ENCODE data around the gene ELANE.

ELANE gene

DNA sequence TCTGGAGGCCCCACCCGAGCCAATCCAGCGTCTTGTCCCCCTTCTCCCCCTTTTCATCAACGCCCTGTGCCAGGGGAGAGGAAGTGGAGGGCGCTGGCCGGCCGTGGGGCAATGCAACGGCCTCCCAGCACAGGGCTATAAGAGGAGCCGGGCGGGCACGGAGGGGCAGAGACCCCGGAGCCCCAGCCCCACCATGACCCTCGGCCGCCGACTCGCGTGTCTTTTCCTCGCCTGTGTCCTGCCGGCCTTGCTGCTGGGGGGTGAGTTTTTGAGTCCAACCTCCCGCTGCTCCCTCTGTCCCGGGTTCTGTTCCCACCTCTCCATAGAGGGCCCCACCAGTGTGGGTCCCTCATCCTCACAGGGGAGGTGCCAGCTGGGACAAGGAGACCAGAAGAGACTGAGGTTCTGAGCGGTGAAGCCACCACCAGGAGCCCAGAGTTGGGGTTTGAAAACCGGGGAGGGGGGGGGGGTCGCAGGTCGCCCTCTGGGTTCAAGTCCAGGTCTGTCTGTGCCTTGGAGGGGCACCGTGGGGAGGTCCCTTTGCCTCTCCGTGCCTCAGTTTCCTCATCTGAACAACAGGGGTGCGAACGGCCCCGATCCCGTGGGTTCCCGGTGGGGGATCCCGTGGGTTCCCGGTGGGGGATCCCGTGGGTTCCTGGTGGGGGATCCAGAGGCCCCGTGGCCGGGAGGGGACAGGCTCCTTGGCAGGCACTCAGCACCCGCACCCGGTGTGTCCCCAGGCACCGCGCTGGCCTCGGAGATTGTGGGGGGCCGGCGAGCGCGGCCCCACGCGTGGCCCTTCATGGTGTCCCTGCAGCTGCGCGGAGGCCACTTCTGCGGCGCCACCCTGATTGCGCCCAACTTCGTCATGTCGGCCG is at the start of gene ELANE:
ELANE (plus strand) TSS at position 168 of the 878 bp plus-strand sequence; CDS start at position 194, 26 bp downstream.
- TF ChIP-seq MYC (IDR thresholded peaks at IDR 0.05; ENCODE audit: low read depth, low read length), result no peak
- TF ChIP-seq, protein P1, sequence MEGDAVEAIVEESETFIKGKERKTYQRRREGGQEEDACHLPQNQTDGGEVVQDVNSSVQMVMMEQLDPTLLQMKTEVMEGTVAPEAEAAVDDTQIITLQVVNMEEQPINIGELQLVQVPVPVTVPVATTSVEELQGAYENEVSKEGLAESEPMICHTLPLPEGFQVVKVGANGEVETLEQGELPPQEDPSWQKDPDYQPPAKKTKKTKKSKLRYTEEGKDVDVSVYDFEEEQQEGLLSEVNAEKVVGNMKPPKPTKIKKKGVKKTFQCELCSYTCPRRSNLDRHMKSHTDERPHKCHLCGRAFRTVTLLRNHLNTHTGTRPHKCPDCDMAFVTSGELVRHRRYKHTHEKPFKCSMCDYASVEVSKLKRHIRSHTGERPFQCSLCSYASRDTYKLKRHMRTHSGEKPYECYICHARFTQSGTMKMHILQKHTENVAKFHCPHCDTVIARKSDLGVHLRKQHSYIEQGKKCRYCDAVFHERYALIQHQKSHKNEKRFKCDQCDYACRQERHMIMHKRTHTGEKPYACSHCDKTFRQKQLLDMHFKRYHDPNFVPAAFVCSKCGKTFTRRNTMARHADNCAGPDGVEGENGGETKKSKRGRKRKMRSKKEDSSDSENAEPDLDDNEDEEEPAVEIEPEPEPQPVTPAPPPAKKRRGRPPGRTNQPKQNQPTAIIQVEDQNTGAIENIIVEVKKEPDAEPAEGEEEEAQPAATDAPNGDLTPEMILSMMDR (IDR thresholded peaks at IDR 0.05; ENCODE audit: low read depth, low read length), result no peak
- TF ChIP-seq POLR2A (IDR thresholded peaks at IDR 0.05; ENCODE audit: extremely low read depth, insufficient read length), result no peak
- TF ChIP-seq, protein P2, sequence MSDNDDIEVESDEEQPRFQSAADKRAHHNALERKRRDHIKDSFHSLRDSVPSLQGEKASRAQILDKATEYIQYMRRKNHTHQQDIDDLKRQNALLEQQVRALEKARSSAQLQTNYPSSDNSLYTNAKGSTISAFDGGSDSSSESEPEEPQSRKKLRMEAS (IDR thresholded peaks at IDR 0.05; ENCODE audit: low read depth, low read length), result no peak
- DNase-seq (ENCODE audit: low read depth), result no peak
- H3K4me3 ChIP-seq (ENCODE audit: low read depth, low read length), result no peak within 1 kb of the TSS

DNA sequence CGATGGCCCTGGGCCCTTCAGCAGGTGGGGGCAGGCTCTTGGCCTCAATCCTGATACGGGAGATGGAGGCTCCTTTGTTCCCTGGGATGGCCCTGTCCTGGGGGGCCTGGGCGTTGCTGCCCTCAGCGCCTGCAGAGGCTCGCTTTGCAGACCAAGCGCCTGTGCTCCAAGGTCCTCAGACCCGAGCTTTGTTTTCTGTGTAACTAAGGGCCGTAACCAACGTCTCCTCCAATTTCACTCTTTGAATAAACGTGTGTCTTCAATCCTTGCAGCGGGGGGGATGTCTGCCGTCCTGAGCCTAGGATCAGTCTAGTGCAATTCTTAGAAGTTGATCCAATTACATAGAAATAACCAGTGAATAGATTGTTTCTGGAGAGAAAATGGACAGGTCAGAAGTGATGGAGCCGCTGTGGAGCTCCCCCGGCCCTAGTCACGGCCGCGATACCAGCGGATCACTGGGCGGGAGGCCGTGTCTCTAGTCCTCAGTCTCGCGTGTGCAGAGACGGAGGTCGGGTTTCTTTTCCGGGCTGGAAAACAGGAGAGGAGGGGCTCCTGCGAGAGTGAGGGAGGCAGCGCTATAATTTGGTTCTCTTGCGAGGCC is 49.5 kb upstream of the ELANE start:
- no peak overlapping the region for H3K4me3 ChIP-seq (ENCODE audit: low read depth, low read length)
- no peak for DNase-seq (ENCODE audit: low read depth)
- TF ChIP-seq MYC (IDR thresholded peaks at IDR 0.05; ENCODE audit: low read depth, low read length) (no peak), POLR2A (IDR thresholded peaks at IDR 0.05; ENCODE audit: extremely low read depth, insufficient read length) (no peak)
- TF ChIP-seq, protein P2 (IDR thresholded peaks at IDR 0.05; ENCODE audit: low read depth, low read length), result no peak
- TF ChIP-seq, protein P1 (IDR thresholded peaks at IDR 0.05; ENCODE audit: low read depth, low read length), result no peak

DNA sequence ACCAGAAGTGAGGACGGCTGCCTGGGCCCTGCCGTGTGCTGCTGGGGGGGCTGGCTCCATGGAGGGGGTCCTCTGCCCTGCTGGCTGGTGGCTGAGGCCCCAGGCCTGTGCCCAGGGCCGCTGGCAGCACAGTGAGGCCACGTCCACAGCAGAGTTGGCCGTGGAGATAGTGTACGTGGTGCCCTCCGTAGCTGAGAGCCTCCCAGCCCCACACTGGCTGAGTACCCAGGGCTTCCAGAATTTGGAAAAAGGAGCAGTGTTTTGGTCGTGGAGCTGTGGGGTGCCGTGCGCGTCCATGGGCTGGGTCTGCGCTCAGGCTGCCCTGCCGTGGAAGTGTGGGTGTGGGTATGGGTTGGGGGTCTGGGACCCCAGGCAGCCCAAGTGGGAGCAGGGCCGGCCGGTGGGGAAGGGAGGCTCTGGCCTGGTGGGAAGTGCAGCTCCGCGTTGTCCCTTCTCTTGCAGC is 49.0 kb upstream of the ELANE start:
- TF ChIP-seq MYC (IDR thresholded peaks at IDR 0.05; ENCODE audit: low read depth, low read length) (no peak), POLR2A (IDR thresholded peaks at IDR 0.05; ENCODE audit: extremely low read depth, insufficient read length) (no peak)
- TF ChIP-seq, protein P2 (IDR thresholded peaks at IDR 0.05; ENCODE audit: low read depth, low read length), result no peak
- TF ChIP-seq, protein P1 (IDR thresholded peaks at IDR 0.05; ENCODE audit: low read depth, low read length), result no peak
- H3K4me3 ChIP-seq (ENCODE audit: low read depth, low read length), result no peak overlapping the region
- DNase-seq (ENCODE audit: low read depth), result no peak

- TF ChIP-seq, protein P1 (IDR thresholded peaks at IDR 0.05; ENCODE audit: low read depth, low read length), result no peak
- TF ChIP-seq, protein P2 (IDR thresholded peaks at IDR 0.05; ENCODE audit: low read depth, low read length), result no peak
- TF ChIP-seq MYC (IDR thresholded peaks at IDR 0.05; ENCODE audit: low read depth, low read length) (no peak), POLR2A (IDR thresholded peaks at IDR 0.05; ENCODE audit: extremely low read depth, insufficient read length) (no peak)
- no peak overlapping the region for H3K4me3 ChIP-seq (ENCODE audit: low read depth, low read length)
- no peak for DNase-seq (ENCODE audit: low read depth)
Observed at GRCh38 chr19:803686-804418, 48.3 kb upstream of the ELANE start.

DNA sequence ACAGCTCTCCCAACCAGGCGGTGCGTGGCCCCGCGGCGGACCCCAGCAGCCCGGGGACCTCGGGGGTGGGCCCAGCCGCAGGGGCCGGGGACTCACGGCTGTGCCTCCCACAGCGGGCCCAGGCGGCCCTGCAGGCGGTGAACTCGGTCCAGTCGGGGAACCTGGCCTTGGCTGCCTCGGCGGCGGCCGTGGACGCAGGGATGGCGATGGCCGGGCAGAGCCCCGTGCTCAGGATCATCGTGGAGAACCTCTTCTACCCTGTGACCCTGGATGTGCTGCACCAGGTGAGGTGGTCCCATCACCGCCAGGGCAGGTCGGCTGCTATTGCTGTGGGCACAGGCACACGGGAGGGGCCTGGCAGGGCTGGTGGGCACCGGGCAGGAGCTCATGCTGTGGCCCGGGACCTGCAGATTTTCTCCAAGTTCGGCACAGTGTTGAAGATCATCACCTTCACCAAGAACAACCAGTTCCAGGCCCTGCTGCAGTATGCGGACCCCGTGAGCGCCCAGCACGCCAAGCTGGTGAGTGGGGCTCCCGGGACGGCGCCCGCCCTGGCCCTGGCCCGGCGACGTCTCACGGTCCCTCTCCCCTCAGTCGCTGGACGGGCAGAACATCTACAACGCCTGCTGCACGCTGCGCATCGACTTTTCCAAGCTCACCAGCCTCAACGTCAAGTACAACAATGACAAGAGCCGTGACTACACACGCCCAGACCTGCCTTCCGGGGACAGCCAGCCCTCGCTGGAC is 47.5 kb upstream of the ELANE start:
- TF ChIP-seq, protein P2 (IDR thresholded peaks at IDR 0.05; ENCODE audit: low read depth, low read length), result no peak
- no peak overlapping the region for H3K4me3 ChIP-seq (ENCODE audit: low read depth, low read length)
- DNase-seq (ENCODE audit: low read depth), result no peak

Measured in NB4 (cell line).